Measurements from ENCODE around the gene SMARCA2. TPM values are rescaled to one million over a fixed set of nuclear protein-coding genes. Genes with fewer than 3 reads are reported as not detected.

SMARCA2 gene
- polyA plus RNA-seq, 2 of the 4 experiments (the other 2 are of a cell fraction), result 28.7 to 33.0 TPM

- TF ChIP-seq CEBPB (IDR thresholded peaks at IDR 0.05) (no peak), HDAC2 (IDR thresholded peaks at IDR 0.05) (no peak), MAFK (IDR thresholded peaks at IDR 0.05; ENCODE audit: partially characterized antibody) (no peak)
Measured at GRCh38 chr9:2120926-2121689, 106.0 kb downstream of the SMARCA2 start (continued).

GRCh38 chr9:2122299-2122698 is 107.2 kb downstream of the SMARCA2 start:
- no peaks in the 10 kb centered on the region for H3K4me1 ChIP-seq
- DNase-seq (ENCODE audit: low read depth in 1 of 2, low spot score in 1 of 2) (no peak), FAIRE-seq (no peak), ATAC-seq (no peak)
- H3K4me2 ChIP-seq, result no peak overlapping the region
- POLR2A ChIA-PET, result no interaction called here
- H3K27ac ChIP-seq, result no peak overlapping the region
- 87% methylated on average over 3 of the region's 3 CpGs for WGBS (ENCODE audit: missing lambda C conversion rate)
- no peaks in the 10 kb centered on the region for H3K9me3 ChIP-seq
- H3K4me3 ChIP-seq, result no peak overlapping the region
- CTCF ChIA-PET, result interaction anchor here (1.2 to 3.1 kb wide), 3 partner anchors 9 to 35 kb away, joined by 5 to 21 read pairs (median 7); no protein-coding TSS in a partner anchor
- no peak for TF ChIP-seq CEBPB (IDR thresholded peaks at IDR 0.05)
- TF ChIP-seq ESRRA (IDR thresholded peaks at IDR 0.05; ENCODE audit: borderline replicate concordance, low read length), result no peak
- no peak for TF ChIP-seq ZFP36 (IDR thresholded peaks at IDR 0.05; ENCODE audit: borderline replicate concordance, partially characterized antibody)
- no peak for TF ChIP-seq KDM5A (IDR thresholded peaks at IDR 0.05)

GRCh38 chr9:2125906-2126305 is 110.8 kb downstream of the SMARCA2 start:
- no peak for DNase-seq (ENCODE audit: low read depth in 1 of 2, low spot score in 1 of 2)
- H3K4me2 ChIP-seq, result no peak overlapping the region
- FAIRE-seq, result no peak
- 95% methylated on average over 2 of the region's 2 CpGs for WGBS (ENCODE audit: missing lambda C conversion rate)
- TF ChIP-seq HES2 (IDR thresholded peaks at IDR 0.05), result no peak
- TF ChIP-seq RAD21 (conservative IDR thresholded peaks at IDR 0.05 in 1 of 2, IDR thresholded peaks at IDR 0.05 in 1 of 2), result no peak
- no peaks in the 10 kb centered on the region for H3K9me3 ChIP-seq
- CTCF ChIA-PET, result interaction anchor here (1.0 to 1.2 kb wide), 3 partner anchors 10 to 55 kb away, joined by 3 read pairs; no protein-coding TSS in a partner anchor
- no peaks in the 10 kb centered on the region for H3K4me1 ChIP-seq
- ATAC-seq, result no peak
- POLR2A ChIA-PET, result no interaction called here
- no peak overlapping the region for H3K27ac ChIP-seq
- H3K4me3 ChIP-seq, result no peak overlapping the region

GRCh38 chr9:2126331-2126803 is 111.2 kb downstream of the SMARCA2 start:
- Histone ChIP-seq H3K27ac (no peak overlapping the region), H3K4me3 (no peak overlapping the region), H3K9me3 (no peaks in the 10 kb centered on the region), H3K4me1 (no peaks in the 10 kb centered on the region), H3K4me2 (no peak overlapping the region)
- 93% methylated on average over 4 of the region's 4 CpGs for WGBS (ENCODE audit: missing lambda C conversion rate)
- ATAC-seq (no peak), FAIRE-seq (no peak), DNase-seq (ENCODE audit: low read depth in 1 of 2, low spot score in 1 of 2) (no peak)
- CTCF ChIA-PET, result interaction anchor here (1.0 to 1.8 kb wide), 4 partner anchors 10 to 55 kb away, joined by 3 to 5 read pairs (median 3); no protein-coding TSS in a partner anchor
- no peak for TF ChIP-seq NFE2L2 (conservative IDR thresholded peaks at IDR 0.05; ENCODE audit: low read length)
- no peak for TF ChIP-seq JUNB (IDR thresholded peaks at IDR 0.05)
- TF ChIP-seq HDAC2 (IDR thresholded peaks at IDR 0.05), result no peak
- no peak for TF ChIP-seq ELK1 (IDR thresholded peaks at IDR 0.05; ENCODE audit: low read depth, low read length)
- no peak for TF ChIP-seq HOXB5 (CRISPR knock-in tag; IDR thresholded peaks at IDR 0.05)
- TF ChIP-seq USF2 (IDR thresholded peaks at IDR 0.05), result no peak
- POLR2A ChIA-PET, result no interaction called here

GRCh38 chr9:2127486-2127885 is 112.3 kb downstream of the SMARCA2 start:
- H3K4me2 ChIP-seq, result no peak overlapping the region
- FAIRE-seq (no peak), DNase-seq (ENCODE audit: low read depth in 1 of 2, low spot score in 1 of 2) (no peak), ATAC-seq (no peak)
- H3K4me3 ChIP-seq, result no peak overlapping the region
- ChIA-PET POLR2A (no interaction called here), CTCF (interaction anchor here (1.8 kb wide), 1 partner anchor 9 kb away, joined by 5 read pairs; no protein-coding TSS in a partner anchor)
- 69% methylated on average over 1 of the region's 1 CpG for WGBS (ENCODE audit: missing lambda C conversion rate)
- H3K4me1 ChIP-seq, result no peaks in the 10 kb centered on the region
- H3K27ac ChIP-seq, result no peak overlapping the region
- H3K9me3 ChIP-seq, result no peaks in the 10 kb centered on the region
- TF ChIP-seq ELK1 (IDR thresholded peaks at IDR 0.05; ENCODE audit: low read depth, low read length), result no peak
- TF ChIP-seq ZNF302 (CRISPR knock-in tag; IDR thresholded peaks at IDR 0.05), result no peak
- TF ChIP-seq FOXS1 (CRISPR knock-in tag; IDR thresholded peaks at IDR 0.05), result no peak
- no peak for TF ChIP-seq HOXA7 (CRISPR knock-in tag; IDR thresholded peaks at IDR 0.05)
- TF ChIP-seq POLR2AphosphoS2 (conservative IDR thresholded peaks at IDR 0.05; ENCODE audit: low read length), result no peak
- no peak for TF ChIP-seq CHD4 (IDR thresholded peaks at IDR 0.05; ENCODE audit: borderline replicate concordance)
- TF ChIP-seq REST (IDR thresholded peaks at IDR 0.05), result no peak
- TF ChIP-seq FOSB (CRISPR knock-in tag; IDR thresholded peaks at IDR 0.05), result no peak

Data from A549 (cell line).